ENCODE results near the gene SERPINA5. TPM values are rescaled to one million over a fixed set of nuclear protein-coding genes. Genes with fewer than 3 reads are reported as not detected.

Gene SERPINA5
- total and polyA plus RNA-seq, 2 of the 13 experiments (the other 11 are each of a cell fraction or from before 2014, with no cell fraction given) = 449 to 498 TPM

GRCh38 chr14:94548999-94549985 lies 31.9 kb upstream of the SERPINA5 start (continued):
- TF ChIP-seq HOXA3 (CRISPR knock-in tag; IDR thresholded peaks at IDR 0.05) (no peak), HNF4A (CRISPR knock-in tag; IDR thresholded peaks at IDR 0.05) (peak; percentile 10; the same call in 1 of the 2 replicates), CHCHD3 (CRISPR knock-in tag; IDR thresholded peaks at IDR 0.05) (no peak), MLXIP (CRISPR knock-in tag; IDR thresholded peaks at IDR 0.05; ENCODE audit: borderline replicate concordance) (no peak), ZNF292 (CRISPR knock-in tag; IDR thresholded peaks at IDR 0.05; ENCODE audit: borderline replicate concordance, low read depth) (0 out of 2 replicates have a peak, but pooled peaks have one; percentile 15), ATRX (CRISPR knock-in tag; IDR thresholded peaks at IDR 0.05; ENCODE audit: borderline replicate concordance) (no peak), ZNF468 (CRISPR knock-in tag; IDR thresholded peaks at IDR 0.05) (no peak), SOX5 (CRISPR knock-in tag; IDR thresholded peaks at IDR 0.05; ENCODE audit: borderline replicate concordance) (0 out of 2 replicates have a peak, but pooled peaks have one; percentile 14), ZNF333 (CRISPR knock-in tag; IDR thresholded peaks at IDR 0.05; ENCODE audit: borderline replicate concordance) (0 out of 2 replicates have a peak, but pooled peaks have one; percentile 25), SALL1 (CRISPR knock-in tag; IDR thresholded peaks at IDR 0.05) (peak; percentile 40; the same call in 1 of the 2 replicates), SAFB2 (CRISPR knock-in tag; IDR thresholded peaks at IDR 0.05; ENCODE audit: borderline replicate concordance, low read depth) (0 out of 2 replicates have a peak, but pooled peaks have one; percentile 6), THRA (CRISPR knock-in tag; IDR thresholded peaks at IDR 0.05; ENCODE audit: borderline replicate concordance) (0 out of 2 replicates have a peak, but pooled peaks have one; percentile 45), KDM6A (CRISPR knock-in tag; IDR thresholded peaks at IDR 0.05; ENCODE audit: low read depth) (no peak), FOXM1 (CRISPR knock-in tag; IDR thresholded peaks at IDR 0.05) (no peak), ZFP36 (IDR thresholded peaks at IDR 0.05; ENCODE audit: borderline replicate concordance, low read depth, low read length, partially characterized antibody) (no peak), JUND (CRISPR knock-in tag; IDR thresholded peaks at IDR 0.05) (no peak), ATF2 (CRISPR knock-in tag; IDR thresholded peaks at IDR 0.05) (0 out of 2 replicates have a peak, but pooled peaks have one; percentile 21), FOXA3 (CRISPR knock-in tag; IDR thresholded peaks at IDR 0.05) (no peak), TSC22D2 (CRISPR knock-in tag; IDR thresholded peaks at IDR 0.05; ENCODE audit: borderline replicate concordance) (peak; percentile 43; the same call in 1 of the 2 replicates), ZFP91 (CRISPR knock-in tag; IDR thresholded peaks at IDR 0.05; ENCODE audit: borderline replicate concordance) (peak; percentile 26; the same call in 1 of the 2 replicates)
